WTC11 (cell line): ENCODE data around the gene CACTIN. TPM values are rescaled to one million over a fixed set of nuclear protein-coding genes. Genes with fewer than 3 reads are reported as not detected.
"Not testable (repeated sequence)": the region's sequence is repeated elsewhere in the genome, so short reads cannot be mapped to it uniquely, and the experiment has no call there.

Source experiments
- ATAC-seq: fragments of 200-7000 bp; cut with Tn5 transposase; 2 replicates; pipeline ENCODE4 v1.10.0; 2021; ENCODE audit warnings: mild to moderate bottlenecking, moderate library complexity
- CTCF ChIA-PET: fragments of 300-600 bp; sonication (Branson Sonifier 250); formaldehyde crosslinking; loops from one replicate; lab custom pipeline; 2021; ENCODE audit warnings: antibody characterized with exemption; lab: Charles Lee
- POLR2A ChIA-PET: fragments of 350-600 bp; sonication (Branson Sonifier 250); formaldehyde crosslinking; loops from one replicate; lab custom pipeline; 2021; ENCODE audit warnings: antibody characterized with exemption; lab: Charles Lee
- DNase-seq: peaks from one replicate; pipeline ENCODE4 v3.0.0; 2021; ENCODE audit warnings: low spot score
- H3K27ac Mint-ChIP-seq: 2 replicates; pipeline ENCODE4 v1.8.0; 2021; ENCODE audit warnings: mixed read lengths
- H3K27me3 Mint-ChIP-seq: 2 replicates; pipeline ENCODE4 v1.8.0; 2021; ENCODE audit warnings: low read depth, mild to moderate bottlenecking, moderate library complexity, mixed read lengths
- H3K36me3 Mint-ChIP-seq: 2 replicates; pipeline ENCODE4 v1.8.0; 2021; ENCODE audit warnings: mixed read lengths
- H3K4me1 Mint-ChIP-seq: 2 replicates; pipeline ENCODE4 v1.8.0; 2022; ENCODE audit warnings: mixed read lengths
- H3K4me3 Mint-ChIP-seq: 2 replicates; pipeline ENCODE4 v1.8.0; 2021; ENCODE audit warnings: mild to moderate bottlenecking, moderate library complexity, mixed read lengths
- H3K9me3 Mint-ChIP-seq: 2 replicates; pipeline ENCODE4 v1.8.0; 2021; ENCODE audit warnings: mixed read lengths
- ATF6 ChIP-seq: sonication (generic); formaldehyde crosslinking; IDR thresholded peaks from 2 replicates; pipeline ENCODE4 v1.8.1; 2023; ENCODE audit warnings: mild to moderate bottlenecking, missing genetic modification reagents
- EMX1 ChIP-seq: fragments of 250-450 bp; sonication (Bioruptor Pico); IDR thresholded peaks from 2 replicates; pipeline ENCODE4 v1.8.0; 2021; ENCODE audit warnings: mild to moderate bottlenecking
- FOXK1 ChIP-seq: sonication (generic); formaldehyde crosslinking; IDR thresholded peaks from 2 replicates; pipeline ENCODE4 v1.8.0; 2022; ENCODE audit warnings: mild to moderate bottlenecking, moderate library complexity, missing genetic modification reagents
- FOXP1 ChIP-seq: sonication (generic); formaldehyde crosslinking; IDR thresholded peaks from 2 replicates; pipeline ENCODE4 v1.8.0; 2022; ENCODE audit warnings: missing genetic modification reagents, mild to moderate bottlenecking, moderate library complexity, borderline replicate concordance
- IRF1 ChIP-seq: sonication (generic); formaldehyde crosslinking; IDR thresholded peaks from 2 replicates; pipeline ENCODE4 v1.8.0; 2023; ENCODE audit warnings: missing genetic modification reagents
- NFATC4 ChIP-seq: fragments of 250-450 bp; sonication (Bioruptor Pico); IDR thresholded peaks from 2 replicates; pipeline ENCODE4 v1.9.0; 2021; ENCODE audit warnings: mild to moderate bottlenecking
- OVOL2 ChIP-seq: fragments of 250-450 bp; sonication (Bioruptor Pico); IDR thresholded peaks from 2 replicates; pipeline ENCODE4 v1.9.0; 2021; ENCODE audit warnings: mild to moderate bottlenecking, borderline replicate concordance
- RELA ChIP-seq: sonication (generic); formaldehyde crosslinking; IDR thresholded peaks from 2 replicates; pipeline ENCODE4 v1.8.1; 2022; ENCODE audit warnings: missing genetic modification reagents, mild to moderate bottlenecking, borderline replicate concordance
- SOX15 ChIP-seq: fragments of 250-450 bp; sonication (Bioruptor Pico); IDR thresholded peaks from 2 replicates; pipeline ENCODE4 v1.9.0; 2021; ENCODE audit warnings: mild to moderate bottlenecking
- TEAD1 ChIP-seq: sonication (generic); formaldehyde crosslinking; IDR thresholded peaks from 2 replicates; pipeline ENCODE4 v1.8.0; 2022; ENCODE audit warnings: mild to moderate bottlenecking, missing genetic modification reagents
- TEAD4 ChIP-seq: sonication (generic); formaldehyde crosslinking; IDR thresholded peaks from 2 replicates; pipeline ENCODE4 v1.8.0; 2022; ENCODE audit warnings: mild to moderate bottlenecking, missing genetic modification reagents
- ZNF121 ChIP-seq: sonication (generic); formaldehyde crosslinking; IDR thresholded peaks from 2 replicates; pipeline ENCODE4 v1.8.0; 2023; ENCODE audit warnings: missing genetic modification reagents
- ZNF219 ChIP-seq: sonication (generic); formaldehyde crosslinking; IDR thresholded peaks from 2 replicates; pipeline ENCODE4 v1.8.0; 2023; ENCODE audit warnings: missing genetic modification reagents, mild to moderate bottlenecking, borderline replicate concordance
- ZNF232 ChIP-seq: sonication (generic); formaldehyde crosslinking; IDR thresholded peaks from 2 replicates; pipeline ENCODE4 v1.8.0; 2022; ENCODE audit warnings: mild to moderate bottlenecking, missing genetic modification reagents
- ZNF425 ChIP-seq: fragments of 250-450 bp; sonication (Bioruptor Pico); conservative IDR thresholded peaks from 2 replicates; pipeline ENCODE4 v1.9.0; 2021; ENCODE audit warnings: mild to moderate bottlenecking
- total RNA-seq: library from RNA; stranded (reverse); gene quantifications from 3 replicates; pipeline ENCODE4 v1.2.3, GENCODE V29; 2021
- TF ChIP-seq, protein P1 (sequence below): fragments of 200-600 bp; IDR thresholded peaks from 2 replicates; pipeline ENCODE4 v1.8.0; 2022; ENCODE audit warnings: antibody characterized with exemption
- TF ChIP-seq, protein P2 (sequence below): sonication (generic); formaldehyde crosslinking; IDR thresholded peaks from 2 replicates; pipeline ENCODE4 v1.8.0; 2022; ENCODE audit warnings: mild to moderate bottlenecking, missing genetic modification reagents

CACTIN gene
- total RNA-seq, 1 experiment from 2014 or later: 42.2 TPM

GRCh38 chr19:3632739-3633558, 6.4 kb upstream of the CACTIN start:
- DNase-seq (no peak), ATAC-seq (no peak)
- Mint-ChIP-seq H3K27ac (no peak overlapping the region), H3K4me1 (no peaks in the 10 kb centered on the region), H3K27me3 (no peaks in the 10 kb centered on the region), H3K36me3 (no peaks in the 10 kb centered on the region), H3K9me3 (no peaks in the 10 kb centered on the region), H3K4me3 (no peak overlapping the region)
- ChIA-PET POLR2A (no interaction called here), CTCF (interaction anchor here (0.7 to 1.2 kb wide), 2 partner anchors 88 to 148 kb away, joined by 3 read pairs; no protein-coding TSS in a partner anchor)
- TF ChIP-seq ATF6 (CRISPR knock-in tag): no peak
- TF ChIP-seq TEAD4 (CRISPR knock-in tag): no peak
- TF ChIP-seq SOX15: no peak
- TF ChIP-seq FOXP1 (CRISPR knock-in tag): no peak
- no peak for TF ChIP-seq NFATC4 (CRISPR knock-in tag)
- TF ChIP-seq OVOL2 (CRISPR knock-in tag): no peak
- TF ChIP-seq ZNF121 (CRISPR knock-in tag): no peak
- no peak for TF ChIP-seq TEAD1 (CRISPR knock-in tag)
- TF ChIP-seq, protein P1, sequence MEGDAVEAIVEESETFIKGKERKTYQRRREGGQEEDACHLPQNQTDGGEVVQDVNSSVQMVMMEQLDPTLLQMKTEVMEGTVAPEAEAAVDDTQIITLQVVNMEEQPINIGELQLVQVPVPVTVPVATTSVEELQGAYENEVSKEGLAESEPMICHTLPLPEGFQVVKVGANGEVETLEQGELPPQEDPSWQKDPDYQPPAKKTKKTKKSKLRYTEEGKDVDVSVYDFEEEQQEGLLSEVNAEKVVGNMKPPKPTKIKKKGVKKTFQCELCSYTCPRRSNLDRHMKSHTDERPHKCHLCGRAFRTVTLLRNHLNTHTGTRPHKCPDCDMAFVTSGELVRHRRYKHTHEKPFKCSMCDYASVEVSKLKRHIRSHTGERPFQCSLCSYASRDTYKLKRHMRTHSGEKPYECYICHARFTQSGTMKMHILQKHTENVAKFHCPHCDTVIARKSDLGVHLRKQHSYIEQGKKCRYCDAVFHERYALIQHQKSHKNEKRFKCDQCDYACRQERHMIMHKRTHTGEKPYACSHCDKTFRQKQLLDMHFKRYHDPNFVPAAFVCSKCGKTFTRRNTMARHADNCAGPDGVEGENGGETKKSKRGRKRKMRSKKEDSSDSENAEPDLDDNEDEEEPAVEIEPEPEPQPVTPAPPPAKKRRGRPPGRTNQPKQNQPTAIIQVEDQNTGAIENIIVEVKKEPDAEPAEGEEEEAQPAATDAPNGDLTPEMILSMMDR: no peak
- TF ChIP-seq RELA (CRISPR knock-in tag): no peak

DNA sequence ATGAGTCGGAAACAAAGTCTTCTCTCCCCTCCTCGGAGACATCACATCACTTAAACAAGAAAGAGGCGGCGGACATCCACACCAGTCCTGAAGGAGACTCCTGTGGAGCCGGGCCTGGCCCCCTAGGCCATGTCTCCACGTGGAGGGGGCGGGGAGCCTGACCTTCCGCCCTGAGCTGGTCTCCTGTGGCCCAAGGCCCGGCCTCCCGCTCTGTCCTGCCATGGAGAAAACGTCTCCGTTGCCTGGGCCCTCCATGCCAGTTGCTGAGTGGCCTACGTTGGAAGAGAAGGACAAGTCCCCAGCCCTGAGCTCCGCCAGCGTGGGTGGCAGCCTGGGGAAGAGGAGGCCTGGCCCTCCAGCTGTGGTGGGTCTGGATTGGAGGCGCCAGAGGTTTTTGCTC, 5.5 kb upstream of the CACTIN start:
- Mint-ChIP-seq H3K4me3 (no peak overlapping the region), H3K27me3 (no peaks in the 10 kb centered on the region), H3K4me1 (no peaks in the 10 kb centered on the region), H3K36me3 (no peaks in the 10 kb centered on the region), H3K9me3 (no peaks in the 10 kb centered on the region), H3K27ac (no peak overlapping the region)
- no peak for DNase-seq
- ChIA-PET CTCF (interaction anchor here (0.7 to 1.2 kb wide), 2 partner anchors 87 to 147 kb away, joined by 3 read pairs; no protein-coding TSS in a partner anchor), POLR2A (no interaction called here)
- no peak for TF ChIP-seq ZNF425
- TF ChIP-seq ZNF232: no peak
- TF ChIP-seq, protein P2, sequence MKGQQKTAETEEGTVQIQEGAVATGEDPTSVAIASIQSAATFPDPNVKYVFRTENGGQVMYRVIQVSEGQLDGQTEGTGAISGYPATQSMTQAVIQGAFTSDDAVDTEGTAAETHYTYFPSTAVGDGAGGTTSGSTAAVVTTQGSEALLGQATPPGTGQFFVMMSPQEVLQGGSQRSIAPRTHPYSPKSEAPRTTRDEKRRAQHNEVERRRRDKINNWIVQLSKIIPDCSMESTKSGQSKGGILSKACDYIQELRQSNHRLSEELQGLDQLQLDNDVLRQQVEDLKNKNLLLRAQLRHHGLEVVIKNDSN (CRISPR knock-in tag): no peak
- ATAC-seq: no peak

GRCh38 chr19:3631053-3631861, 4.7 kb upstream of the CACTIN start:
- no peaks in the 10 kb centered on the region; the same call in 1 of the 2 replicates for H3K4me1 Mint-ChIP-seq
- POLR2A ChIA-PET: no interaction called here
- H3K9me3 Mint-ChIP-seq: no peaks in the 10 kb centered on the region
- ATAC-seq (no peak), DNase-seq (no peak)
- H3K4me3 Mint-ChIP-seq: no peak overlapping the region
- no peak for TF ChIP-seq ZNF219
- TF ChIP-seq ZNF121 (CRISPR knock-in tag): no peak
- no peak for TF ChIP-seq EMX1 (CRISPR knock-in tag)
- no peak for TF ChIP-seq IRF1 (CRISPR knock-in tag)
- no peak for TF ChIP-seq FOXK1 (CRISPR knock-in tag)
- H3K27ac Mint-ChIP-seq: no peak overlapping the region
- H3K36me3 Mint-ChIP-seq: no peaks in the 10 kb centered on the region
- CTCF ChIA-PET: no interaction called here
- H3K27me3 Mint-ChIP-seq: no peaks in the 10 kb centered on the region

DNA sequence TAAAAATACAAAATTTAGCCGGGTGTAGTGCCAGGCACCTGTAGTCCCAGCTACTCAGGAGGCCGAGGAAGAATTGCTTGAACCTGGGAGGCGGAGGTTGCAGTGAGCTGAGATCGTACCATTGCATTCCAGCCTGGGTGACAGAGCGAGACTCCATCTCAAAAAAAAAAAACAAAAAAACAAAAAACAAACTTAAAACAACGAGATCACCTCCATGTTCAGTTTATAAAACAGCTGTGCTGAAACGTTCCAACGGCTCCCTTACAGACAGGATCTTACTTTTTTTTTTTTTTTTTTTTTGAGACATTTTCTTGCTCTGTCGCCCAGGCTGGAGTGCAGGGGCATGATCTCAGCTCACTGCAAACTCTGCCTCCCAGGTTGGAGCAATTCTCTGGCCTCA, 2.2 kb upstream of the CACTIN start:
- H3K4me1 Mint-ChIP-seq, DNase-seq, H3K27me3 Mint-ChIP-seq, H3K4me3 Mint-ChIP-seq, H3K36me3 Mint-ChIP-seq, H3K27ac Mint-ChIP-seq, ATAC-seq, H3K9me3 Mint-ChIP-seq: not testable (repeated sequence)
- ChIA-PET POLR2A (interaction anchor here (0.7 kb wide), 1 partner anchor 593 kb away, joined by 5 read pairs; no protein-coding TSS in a partner anchor), CTCF (interaction anchor here (0.8 to 1.2 kb wide), 4 partner anchors 10 to 37 kb away, joined by 3 read pairs; no protein-coding TSS in a partner anchor)
